ENCODE measurements around the gene C11orf98.

GRCh38 chr11:62652161-62653006 is 12.6 kb downstream of the C11orf98 start:
- TF ChIP-seq, protein P1, sequence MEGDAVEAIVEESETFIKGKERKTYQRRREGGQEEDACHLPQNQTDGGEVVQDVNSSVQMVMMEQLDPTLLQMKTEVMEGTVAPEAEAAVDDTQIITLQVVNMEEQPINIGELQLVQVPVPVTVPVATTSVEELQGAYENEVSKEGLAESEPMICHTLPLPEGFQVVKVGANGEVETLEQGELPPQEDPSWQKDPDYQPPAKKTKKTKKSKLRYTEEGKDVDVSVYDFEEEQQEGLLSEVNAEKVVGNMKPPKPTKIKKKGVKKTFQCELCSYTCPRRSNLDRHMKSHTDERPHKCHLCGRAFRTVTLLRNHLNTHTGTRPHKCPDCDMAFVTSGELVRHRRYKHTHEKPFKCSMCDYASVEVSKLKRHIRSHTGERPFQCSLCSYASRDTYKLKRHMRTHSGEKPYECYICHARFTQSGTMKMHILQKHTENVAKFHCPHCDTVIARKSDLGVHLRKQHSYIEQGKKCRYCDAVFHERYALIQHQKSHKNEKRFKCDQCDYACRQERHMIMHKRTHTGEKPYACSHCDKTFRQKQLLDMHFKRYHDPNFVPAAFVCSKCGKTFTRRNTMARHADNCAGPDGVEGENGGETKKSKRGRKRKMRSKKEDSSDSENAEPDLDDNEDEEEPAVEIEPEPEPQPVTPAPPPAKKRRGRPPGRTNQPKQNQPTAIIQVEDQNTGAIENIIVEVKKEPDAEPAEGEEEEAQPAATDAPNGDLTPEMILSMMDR (IDR thresholded peaks at IDR 0.05; ENCODE audit: poor library complexity, severe bottlenecking) = no peak
- TF ChIP-seq EP300 (conservative IDR thresholded peaks at IDR 0.05; ENCODE audit: poor library complexity, severe bottlenecking) (no peak), POLR2AphosphoS5 (IDR thresholded peaks at IDR 0.05) (no peak), EZH2 (IDR thresholded peaks at IDR 0.05; ENCODE audit: borderline replicate concordance, insufficient read depth, low read length, poor library complexity, severe bottlenecking) (no peak), TAF1 (IDR thresholded peaks at IDR 0.05; ENCODE audit: low read depth) (no peak), SMC3 (conservative IDR thresholded peaks at IDR 0.05; ENCODE audit: poor library complexity) (no peak), REST (IDR thresholded peaks at IDR 0.05; ENCODE audit: borderline replicate concordance) (no peak)

Measured in neural cell (in vitro differentiated cells).